GM19099 (cell line): ENCODE data around the gene UMODL1.

Source experiments
- POLR2A ChIP-seq: IDR thresholded peaks from 3 replicates; pipeline ENCODE4 v1.6.1; 2011; ENCODE audit warnings: low read depth; ENCODE audit not compliant: insufficient read length; ENCODE audit errors: extremely low read depth

UMODL1 gene

GRCh38 chr21:42147386-42148020 lies 76.4 kb downstream of the UMODL1 start:
- TF ChIP-seq POLR2A: no peak

GRCh38 chr21:42148097-42148496 lies 77.0 kb downstream of the UMODL1 start:
- no peak for TF ChIP-seq POLR2A

GRCh38 chr21:42148584-42148983 lies 77.5 kb downstream of the UMODL1 start:
- TF ChIP-seq POLR2A: no peak

- no peak for TF ChIP-seq POLR2A
These were observed 78.7 kb downstream of the UMODL1 start for GRCh38 chr21:42149656-42150473.

- TF ChIP-seq POLR2A: no peak
These were observed 79.5 kb downstream of the UMODL1 start for GRCh38 chr21:42150474-42151085.

GRCh38 chr21:42151148-42151947 lies 80.2 kb downstream of the UMODL1 start:
- no peak for TF ChIP-seq POLR2A

GRCh38 chr21:42151948-42152220 lies 80.8 kb downstream of the UMODL1 start:
- no peak for TF ChIP-seq POLR2A

- TF ChIP-seq POLR2A: no peak
These were observed 82.0 kb downstream of the UMODL1 start for GRCh38 chr21:42153046-42153686.

- TF ChIP-seq POLR2A: no peak
These were observed 82.6 kb downstream of the UMODL1 start for GRCh38 chr21:42153746-42154145.

- no peak for TF ChIP-seq POLR2A
These were observed 83.3 kb downstream of the UMODL1 start for GRCh38 chr21:42154237-42155044.

- TF ChIP-seq POLR2A: no peak
These were observed 84.1 kb downstream of the UMODL1 start for GRCh38 chr21:42155045-42155855.

GRCh38 chr21:42156690-42157605 lies 85.8 kb downstream of the UMODL1 start:
- TF ChIP-seq POLR2A: no peak
